Karpas-422 (cell line): Measurements from ENCODE around the gene GPR158. TPM values are rescaled to one million over a fixed set of nuclear protein-coding genes. Genes with fewer than 3 reads are reported as not detected.

Source experiments
- DNase-seq: peaks from one replicate; pipeline ENCODE4 v3.0.0-alpha.2; 2015
- H2AFZ ChIP-seq: fragments of 200-600 bp; sonication (generic); 2 replicates; pipeline ENCODE4 v1.6.1; 2014; ENCODE audit warnings: antibody characterized with exemption, low read length, mixed read lengths
- H3K27ac ChIP-seq: fragments of 200-600 bp; sonication (generic); 2 replicates; pipeline ENCODE4 v1.5.1; 2014; ENCODE audit warnings: mild to moderate bottlenecking, low read length, moderate library complexity
- H3K27me3 ChIP-seq: fragments of 200-600 bp; sonication (generic); 2 replicates; pipeline ENCODE4 v1.6.1; 2014; ENCODE audit warnings: low read length, mixed read lengths
- H3K36me3 ChIP-seq: fragments of 200-600 bp; sonication (generic); 2 replicates; pipeline ENCODE4 v1.6.1; 2014; ENCODE audit warnings: low read length, mixed read lengths; ENCODE audit not compliant: insufficient read depth
- H3K4me1 ChIP-seq: fragments of 200-600 bp; sonication (generic); 2 replicates; pipeline ENCODE4 v1.6.1; 2014; ENCODE audit warnings: mild to moderate bottlenecking, low read length, mixed read lengths
- H3K4me2 ChIP-seq: fragments of 200-600 bp; sonication (generic); 2 replicates; pipeline ENCODE4 v1.6.1; 2014; ENCODE audit warnings: low read length, low read depth, mild to moderate bottlenecking; ENCODE audit not compliant: poor library complexity, severe bottlenecking
- H3K4me3 ChIP-seq: fragments of 200-600 bp; sonication (generic); 2 replicates; pipeline ENCODE4 v1.5.1; 2014; ENCODE audit warnings: mild to moderate bottlenecking, antibody characterized with exemption, low read length, mixed read lengths
- H3K79me2 ChIP-seq: fragments of 200-600 bp; sonication (generic); 2 replicates; pipeline ENCODE4 v1.6.1; 2014; ENCODE audit warnings: mild to moderate bottlenecking, low read length, mixed read lengths
- H3K9ac ChIP-seq: fragments of 200-600 bp; sonication (generic); 2 replicates; pipeline ENCODE4 v1.6.0; 2014; ENCODE audit warnings: low read length
- H3K9me2 ChIP-seq: fragments of 200-600 bp; sonication (generic), shearing (Covaris generic); replicated peaks from 2 replicates; pipeline ENCODE4 v1.6.0; 2014; ENCODE audit warnings: mild to moderate bottlenecking, low read length, moderate library complexity; ENCODE audit not compliant: insufficient read depth
- H3K9me3 ChIP-seq: fragments of 300-700, 200-600 bp; sonication (generic); 2 replicates; pipeline ENCODE4 v1.6.1; 2014; ENCODE audit warnings: low read length, mixed read lengths
- H4K20me1 ChIP-seq: fragments of 200-600 bp; sonication (generic); 2 replicates; pipeline ENCODE4 v1.6.1; 2014; ENCODE audit warnings: mild to moderate bottlenecking, antibody characterized with exemption, low read length, low read depth; ENCODE audit not compliant: insufficient read depth
- total RNA-seq: library from RNA; depleted of rRNA; stranded (reverse); fragments of >200 nt; shearing (Covaris generic); gene quantifications from 2 replicates; pipeline ENCODE4 v1.2.3, GENCODE V29; 2014; ENCODE audit warnings: low replicate concordance; rRNA removed

Gene GPR158
- not detected in 2 replicates for total RNA-seq

- Histone ChIP-seq H3K9ac (no peak within 1 kb of the TSS), H3K9me3 (peaks cover 16% of the 10 kb centered on the region), H3K4me2 (no peak within 1 kb of the TSS), H3K4me1 (no peaks in the 10 kb centered on the region), H3K36me3 (no peaks in the 10 kb centered on the region), H3K27ac (no peak within 1 kb of the TSS), H3K9me2 (no peaks in the 10 kb centered on the region), H3K79me2 (no peaks in the 10 kb centered on the region), H2AFZ (no peak within 1 kb of the TSS), H3K27me3 (no peaks in the 10 kb centered on the region), H4K20me1 (no peaks in the 10 kb centered on the region), H3K4me3 (no peak within 1 kb of the TSS)
- no peak for DNase-seq
Observed at GRCh38 chr10:25174461-25175230, at the start of gene GPR158. Gene GPR158, plus strand, starts transcription at chr10:25175001. Its CDS starts 420 bp downstream, at chr10:25175421.

- Histone ChIP-seq H3K9me2 (no peaks in the 10 kb centered on the region), H2AFZ (no peak overlapping the region), H3K4me3 (no peak overlapping the region), H3K9me3 (peaks cover 13% of the 10 kb centered on the region), H3K27ac (no peak overlapping the region), H3K36me3 (no peaks in the 10 kb centered on the region), H3K27me3 (no peaks in the 10 kb centered on the region), H4K20me1 (no peaks in the 10 kb centered on the region), H3K4me2 (no peak overlapping the region), H3K9ac (no peak overlapping the region), H3K79me2 (no peaks in the 10 kb centered on the region), H3K4me1 (no peaks in the 10 kb centered on the region)
- no peak for DNase-seq
Observed at GRCh38 chr10:25125201-25125611, 49.6 kb upstream of the GPR158 start.

GRCh38 chr10:25129592-25129991 lies 45.2 kb upstream of the GPR158 start:
- Histone ChIP-seq H3K9me2 (no peaks in the 10 kb centered on the region), H3K27me3 (no peaks in the 10 kb centered on the region), H3K9me3 (peaks cover 18% of the 10 kb centered on the region), H3K4me2 (no peak overlapping the region), H3K4me3 (no peak overlapping the region), H2AFZ (no peak overlapping the region), H3K4me1 (no peaks in the 10 kb centered on the region), H4K20me1 (no peaks in the 10 kb centered on the region), H3K36me3 (no peaks in the 10 kb centered on the region), H3K79me2 (no peaks in the 10 kb centered on the region), H3K9ac (no peak overlapping the region), H3K27ac (no peak overlapping the region)
- no peak for DNase-seq

- DNase-seq: no peak
- Histone ChIP-seq H2AFZ (no peak overlapping the region), H3K9ac (no peak overlapping the region), H3K27me3 (no peaks in the 10 kb centered on the region), H4K20me1 (no peaks in the 10 kb centered on the region), H3K9me2 (no peaks in the 10 kb centered on the region), H3K27ac (no peak overlapping the region), H3K4me1 (no peaks in the 10 kb centered on the region), H3K36me3 (no peaks in the 10 kb centered on the region), H3K4me3 (no peak overlapping the region), H3K9me3 (peaks cover 18% of the 10 kb centered on the region), H3K4me2 (no peak overlapping the region), H3K79me2 (no peaks in the 10 kb centered on the region)
Observed at GRCh38 chr10:25130906-25131305, 43.9 kb upstream of the GPR158 start.

- Histone ChIP-seq H3K9ac (no peak overlapping the region), H3K27me3 (no peaks in the 10 kb centered on the region), H3K4me2 (no peak overlapping the region), H3K79me2 (no peaks in the 10 kb centered on the region), H2AFZ (no peak overlapping the region), H3K4me1 (no peaks in the 10 kb centered on the region), H3K9me2 (no peaks in the 10 kb centered on the region), H3K4me3 (no peak overlapping the region), H3K27ac (no peak overlapping the region), H4K20me1 (no peaks in the 10 kb centered on the region), H3K9me3 (peaks cover 18% of the 10 kb centered on the region), H3K36me3 (no peaks in the 10 kb centered on the region)
- no peak for DNase-seq
Observed at GRCh38 chr10:25142116-25142864, 32.5 kb upstream of the GPR158 start.

GRCh38 chr10:25157650-25158049 lies 17.2 kb upstream of the GPR158 start:
- Histone ChIP-seq H3K4me1 (no peaks in the 10 kb centered on the region), H3K4me3 (no peak overlapping the region), H3K9ac (no peak overlapping the region), H3K9me3 (peaks cover 20% of the 10 kb centered on the region), H3K9me2 (no peaks in the 10 kb centered on the region), H3K36me3 (no peaks in the 10 kb centered on the region), H2AFZ (no peak overlapping the region), H3K27ac (no peak overlapping the region), H3K4me2 (no peak overlapping the region), H3K79me2 (no peaks in the 10 kb centered on the region), H3K27me3 (no peaks in the 10 kb centered on the region), H4K20me1 (no peaks in the 10 kb centered on the region)
- no peak for DNase-seq

GRCh38 chr10:25159591-25159990 lies 15.2 kb upstream of the GPR158 start:
- Histone ChIP-seq H3K4me3 (no peak overlapping the region), H3K79me2 (no peaks in the 10 kb centered on the region), H3K9me3 (peaks cover 20% of the 10 kb centered on the region), H3K9ac (no peak overlapping the region), H3K4me1 (no peaks in the 10 kb centered on the region), H4K20me1 (no peaks in the 10 kb centered on the region), H3K27ac (no peak overlapping the region), H3K36me3 (no peaks in the 10 kb centered on the region), H3K27me3 (no peaks in the 10 kb centered on the region), H3K4me2 (no peak overlapping the region), H3K9me2 (no peaks in the 10 kb centered on the region), H2AFZ (no peak overlapping the region)
- no peak for DNase-seq

- Histone ChIP-seq H3K9ac (no peak overlapping the region), H3K4me2 (no peak overlapping the region), H3K4me3 (no peak overlapping the region), H3K36me3 (no peaks in the 10 kb centered on the region; the same call in 1 of the 2 replicates), H2AFZ (no peak overlapping the region), H3K9me2 (no peaks in the 10 kb centered on the region), H4K20me1 (no peaks in the 10 kb centered on the region), H3K9me3 (peaks cover 14% of the 10 kb centered on the region), H3K27me3 (no peaks in the 10 kb centered on the region), H3K4me1 (no peaks in the 10 kb centered on the region), H3K27ac (no peak overlapping the region), H3K79me2 (no peaks in the 10 kb centered on the region)
- DNase-seq: no peak
Observed at GRCh38 chr10:25162391-25162790, 12.4 kb upstream of the GPR158 start.
